ENCODE measurements around the gene CRYL1.

Gene CRYL1

GRCh38 chr13:20369886-20370361, 155.7 kb downstream of the CRYL1 start:
- Mint-ChIP-seq H3K4me3 (no peak overlapping the region), H3K9me3 (no peaks in the 10 kb centered on the region), H3K4me1 (ENCODE audit: low read depth) (peaks cover 3% of the 10 kb centered on the region), H3K36me3 (ENCODE audit: low read depth) (no peaks in the 10 kb centered on the region), H3K27me3 (ENCODE audit: low read depth) (peaks cover 37% of the 10 kb centered on the region), H3K27ac (no peak overlapping the region)

GRCh38 chr13:20366056-20366455, 159.6 kb downstream of the CRYL1 start:
- Mint-ChIP-seq H3K27ac (no peak overlapping the region), H3K9me3 (no peaks in the 10 kb centered on the region), H3K4me1 (ENCODE audit: low read depth) (peaks cover 2% of the 10 kb centered on the region), H3K27me3 (ENCODE audit: low read depth) (peaks cover 15% of the 10 kb centered on the region), H3K4me3 (no peak overlapping the region), H3K36me3 (ENCODE audit: low read depth) (no peaks in the 10 kb centered on the region)

DNA sequence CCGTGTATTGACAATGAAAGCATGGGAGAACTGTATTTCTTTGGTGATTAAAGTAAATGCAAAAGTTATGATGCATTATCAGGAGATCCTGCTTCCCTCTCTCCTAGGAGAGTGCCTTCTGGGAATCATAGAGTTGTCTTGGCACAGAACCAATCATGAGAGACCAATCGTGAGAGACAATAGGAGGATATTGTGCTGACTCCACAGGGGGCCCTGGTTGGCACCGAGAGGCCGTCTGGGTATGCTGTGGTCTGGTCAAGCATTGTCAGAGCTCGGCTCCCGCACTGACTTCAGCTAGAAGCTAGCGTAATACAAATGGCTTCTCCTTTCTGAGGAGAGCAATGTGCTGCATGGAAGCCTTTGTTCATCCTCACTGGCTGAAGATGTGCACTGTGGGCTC, 162.1 kb downstream of the CRYL1 start:
- Mint-ChIP-seq H3K36me3 (ENCODE audit: low read depth) (no peaks in the 10 kb centered on the region), H3K27ac (no peak overlapping the region), H3K4me3 (no peak overlapping the region), H3K9me3 (no peaks in the 10 kb centered on the region), H3K4me1 (ENCODE audit: low read depth) (peaks cover 10% of the 10 kb centered on the region), H3K27me3 (ENCODE audit: low read depth) (peaks cover 3% of the 10 kb centered on the region)

DNA sequence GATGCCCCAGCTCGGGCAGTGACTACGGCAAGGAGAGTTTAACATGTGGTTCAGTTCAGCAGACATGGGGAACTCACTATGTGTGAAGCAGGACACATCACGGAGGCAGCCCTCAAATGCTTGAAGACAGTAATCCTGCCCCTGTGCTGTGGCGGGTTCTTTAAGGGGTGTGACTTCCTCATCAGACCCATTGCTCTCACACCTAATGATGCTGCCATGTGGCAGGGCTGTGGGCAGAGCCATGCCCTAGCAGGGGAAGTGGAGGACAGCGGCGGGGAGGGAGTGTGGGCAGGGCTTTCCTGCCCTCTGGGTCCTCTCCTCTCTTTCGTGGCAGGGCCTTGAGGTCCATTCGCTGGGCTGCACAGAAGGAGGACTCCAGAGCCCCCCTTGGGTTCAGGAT, 162.5 kb downstream of the CRYL1 start:
- H3K27ac Mint-ChIP-seq, result no peak overlapping the region
- peaks cover 10% of the 10 kb centered on the region for H3K4me1 Mint-ChIP-seq (ENCODE audit: low read depth)
- no peaks in the 10 kb centered on the region for H3K36me3 Mint-ChIP-seq (ENCODE audit: low read depth)
- H3K9me3 Mint-ChIP-seq, result no peaks in the 10 kb centered on the region
- no peaks in the 10 kb centered on the region for H3K27me3 Mint-ChIP-seq (ENCODE audit: low read depth)
- no peak overlapping the region for H3K4me3 Mint-ChIP-seq

DNA sequence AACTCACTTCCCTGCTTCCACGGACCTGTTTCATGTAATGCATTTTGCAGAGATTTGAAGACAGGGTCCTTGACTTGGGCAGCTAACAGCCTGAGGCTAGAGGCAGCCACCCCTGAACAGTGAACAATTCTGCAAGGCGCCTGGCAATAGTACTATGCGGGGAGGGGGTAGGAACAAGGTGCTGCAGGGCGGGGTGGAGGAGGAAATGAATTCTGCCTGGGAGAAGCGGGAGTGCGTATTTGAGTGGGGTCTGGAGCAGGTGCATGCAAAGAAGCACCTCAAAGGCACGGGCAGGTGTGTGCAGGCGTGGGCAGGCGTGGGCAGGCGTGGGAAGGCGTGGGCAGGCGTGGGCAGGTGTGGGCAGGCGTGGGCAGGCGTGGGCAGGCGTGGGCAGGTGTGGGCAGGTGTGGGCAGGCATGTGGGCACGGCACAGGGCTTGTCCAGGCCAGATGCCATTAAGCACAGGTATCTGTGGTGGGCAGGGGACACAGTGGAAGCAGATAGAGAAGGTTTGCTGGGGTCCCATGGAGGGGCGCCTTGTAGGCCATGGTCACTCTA, 163.1 kb downstream of the CRYL1 start:
- Mint-ChIP-seq H3K27me3 (ENCODE audit: low read depth) (no peaks in the 10 kb centered on the region), H3K27ac (no peak overlapping the region), H3K9me3 (no peaks in the 10 kb centered on the region)

GRCh38 chr13:20360835-20361412, 164.7 kb downstream of the CRYL1 start:
- Mint-ChIP-seq H3K4me1 (ENCODE audit: low read depth) (peaks cover 10% of the 10 kb centered on the region), H3K36me3 (ENCODE audit: low read depth) (no peaks in the 10 kb centered on the region), H3K27me3 (ENCODE audit: low read depth) (no peaks in the 10 kb centered on the region), H3K27ac (no peak overlapping the region), H3K9me3 (no peaks in the 10 kb centered on the region), H3K4me3 (no peak overlapping the region)

More for the DNA sequence above, 163.1 kb downstream of the CRYL1 start:
- Mint-ChIP-seq H3K4me1 (ENCODE audit: low read depth) (peaks cover 10% of the 10 kb centered on the region), H3K4me3 (no peak overlapping the region), H3K36me3 (ENCODE audit: low read depth) (no peaks in the 10 kb centered on the region)

DNA sequence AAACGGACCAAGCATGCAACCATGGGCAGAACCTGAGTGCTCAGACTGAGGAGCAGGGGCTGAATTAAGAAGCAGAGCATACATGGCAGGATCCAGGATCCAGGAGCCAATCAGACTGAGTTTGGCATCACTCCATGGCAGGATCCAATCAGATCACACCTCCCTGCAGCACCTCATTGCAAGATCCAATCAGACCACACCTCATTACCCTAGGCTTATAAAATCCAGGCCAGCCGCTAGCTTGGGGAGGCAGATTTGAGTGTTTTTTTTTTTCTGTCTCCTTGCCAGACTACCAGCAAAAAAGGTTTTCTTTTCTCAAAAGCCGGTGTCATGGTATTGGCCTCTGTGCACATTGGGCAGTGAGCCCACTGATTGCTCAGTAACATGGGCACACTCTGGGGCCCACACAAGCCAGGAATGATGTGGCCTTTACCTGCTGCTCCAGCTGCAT, 165.6 kb downstream of the CRYL1 start:
- Mint-ChIP-seq H3K4me3 (no peak overlapping the region), H3K36me3 (ENCODE audit: low read depth) (no peaks in the 10 kb centered on the region), H3K4me1 (ENCODE audit: low read depth) (peaks cover 10% of the 10 kb centered on the region), H3K27me3 (ENCODE audit: low read depth) (no peaks in the 10 kb centered on the region), H3K9me3 (no peaks in the 10 kb centered on the region), H3K27ac (no peak overlapping the region)

- H3K9me3 Mint-ChIP-seq, result no peaks in the 10 kb centered on the region
- peaks cover 10% of the 10 kb centered on the region for H3K4me1 Mint-ChIP-seq (ENCODE audit: low read depth)
- no peak overlapping the region for H3K27ac Mint-ChIP-seq
- no peaks in the 10 kb centered on the region for H3K27me3 Mint-ChIP-seq (ENCODE audit: low read depth)
- no peaks in the 10 kb centered on the region for H3K36me3 Mint-ChIP-seq (ENCODE audit: low read depth)
- H3K4me3 Mint-ChIP-seq, result no peak overlapping the region
Measured at GRCh38 chr13:20359335-20359734, 166.3 kb downstream of the CRYL1 start.

DNA sequence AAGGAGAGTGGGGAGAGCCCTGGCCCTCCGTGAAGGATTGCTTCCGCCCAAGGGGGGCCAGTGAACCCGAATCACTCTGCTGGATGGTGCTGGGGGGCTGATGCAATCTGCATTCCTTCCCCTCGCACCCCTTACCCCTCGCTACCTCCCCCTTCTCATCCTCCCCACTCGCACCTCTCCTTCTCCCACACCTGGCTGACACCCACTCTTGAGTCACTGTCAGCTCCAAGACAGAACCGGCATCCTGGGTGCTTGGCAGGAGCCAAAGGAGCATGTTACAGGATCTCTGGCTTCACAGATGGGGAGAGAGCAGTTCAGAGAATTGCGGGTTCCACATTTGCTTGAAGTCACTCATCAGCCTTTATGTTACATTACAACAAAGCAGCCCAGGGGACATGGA, 167.6 kb downstream of the CRYL1 start:
- no peak overlapping the region for H3K27ac Mint-ChIP-seq

DNA sequence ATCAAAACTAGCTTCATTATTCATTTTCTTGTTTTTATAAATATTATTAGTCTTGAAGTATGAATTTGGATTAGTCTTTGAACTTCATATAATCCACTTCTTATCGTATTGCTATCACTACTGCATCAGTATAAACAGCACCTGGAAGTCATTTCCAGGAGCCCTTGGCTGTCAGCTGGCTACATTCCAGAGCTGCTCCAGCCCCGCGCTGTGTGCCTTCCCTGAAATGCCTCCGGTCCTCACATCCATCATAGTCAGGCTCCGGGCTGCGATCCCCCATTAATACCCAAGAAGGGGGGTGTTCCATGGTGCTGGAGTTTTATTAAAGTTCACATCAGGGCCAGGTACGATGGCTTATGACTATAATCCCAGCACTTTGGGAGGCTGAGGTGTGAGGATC, 169.2 kb downstream of the CRYL1 start:
- H3K36me3 Mint-ChIP-seq (ENCODE audit: low read depth), result no peaks in the 10 kb centered on the region
- H3K4me3 Mint-ChIP-seq, result no peak overlapping the region
- peaks cover 9% of the 10 kb centered on the region for H3K4me1 Mint-ChIP-seq (ENCODE audit: low read depth)
- no peaks in the 10 kb centered on the region for H3K9me3 Mint-ChIP-seq
- no peak overlapping the region for H3K27ac Mint-ChIP-seq
- H3K27me3 Mint-ChIP-seq (ENCODE audit: low read depth), result no peaks in the 10 kb centered on the region

More for the DNA sequence above, 167.6 kb downstream of the CRYL1 start:
- Mint-ChIP-seq H3K4me3 (no peak overlapping the region), H3K27me3 (ENCODE audit: low read depth) (no peaks in the 10 kb centered on the region), H3K36me3 (ENCODE audit: low read depth) (no peaks in the 10 kb centered on the region), H3K4me1 (ENCODE audit: low read depth) (peaks cover 9% of the 10 kb centered on the region), H3K9me3 (no peaks in the 10 kb centered on the region)

DNA sequence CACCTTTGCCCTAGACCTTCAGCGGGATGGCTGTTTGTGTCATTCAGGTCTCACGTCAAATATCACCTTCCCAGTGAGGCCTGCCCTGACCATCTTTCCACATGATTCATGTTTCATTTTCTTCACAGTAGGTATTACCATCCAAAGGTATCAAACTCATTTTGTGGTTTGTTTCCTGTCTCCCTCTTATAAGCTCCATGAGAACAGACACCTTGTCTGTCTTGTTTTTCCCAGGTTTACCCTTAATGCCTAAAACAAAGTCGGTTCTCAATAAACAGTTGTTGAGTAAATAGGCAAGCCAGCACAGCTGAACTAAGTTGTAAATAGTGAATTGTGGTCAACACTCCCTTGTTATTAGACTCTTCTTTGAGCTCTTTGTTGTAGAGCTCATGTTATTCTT, 170.9 kb downstream of the CRYL1 start:
- H3K27me3 Mint-ChIP-seq (ENCODE audit: low read depth), result no peaks in the 10 kb centered on the region
- no peak overlapping the region for H3K27ac Mint-ChIP-seq
- peaks cover 5% of the 10 kb centered on the region for H3K4me1 Mint-ChIP-seq (ENCODE audit: low read depth)
- no peaks in the 10 kb centered on the region for H3K9me3 Mint-ChIP-seq
- no peak overlapping the region for H3K4me3 Mint-ChIP-seq
- no peaks in the 10 kb centered on the region for H3K36me3 Mint-ChIP-seq (ENCODE audit: low read depth)

DNA sequence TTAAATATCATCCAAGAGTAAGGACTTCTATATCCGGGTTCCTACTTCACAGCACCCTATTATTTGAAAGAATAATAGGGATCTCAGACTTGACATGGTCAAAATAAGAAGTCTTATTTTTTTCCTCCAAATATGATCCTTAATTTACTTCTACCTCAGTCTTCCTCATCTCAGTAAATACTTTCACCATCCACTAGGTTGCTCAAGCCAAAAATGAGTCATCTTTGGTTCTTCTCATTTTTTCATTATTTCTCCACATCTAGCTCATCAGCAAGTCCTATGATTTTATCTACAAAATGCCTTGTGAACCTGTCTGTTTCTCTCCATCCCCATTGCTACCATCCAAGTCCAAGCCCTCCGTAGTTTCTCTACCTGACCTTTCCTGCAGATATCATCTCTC, 171.7 kb downstream of the CRYL1 start:
- H3K4me1 Mint-ChIP-seq (ENCODE audit: low read depth), result no peaks in the 10 kb centered on the region
- H3K27me3 Mint-ChIP-seq (ENCODE audit: low read depth), result no peaks in the 10 kb centered on the region
- no peak overlapping the region for H3K27ac Mint-ChIP-seq
- no peaks in the 10 kb centered on the region for H3K9me3 Mint-ChIP-seq
- no peaks in the 10 kb centered on the region for H3K36me3 Mint-ChIP-seq (ENCODE audit: low read depth)
- H3K4me3 Mint-ChIP-seq, result no peak overlapping the region
